Right lobe of liver (tissue), 6 donors: ENCODE data around the gene SPAG16. TPM values are rescaled to one million over a fixed set of nuclear protein-coding genes. Genes with fewer than 3 reads are reported as not detected.
A peak's percentile ranks its signal among the peaks of the same experiment; 100 is the strongest.

ENCODE experiments used
- ATAC-seq, 4 donors: fragments of 200-7000 bp; cut with Tn5 transposase; one replicate each; pipeline ENCODE4 v1.9.1; 2020; ENCODE audit warnings: mild to moderate bottlenecking in 4 of 4, moderate library complexity in 4 of 4
- DNase-seq, 3 donors: peaks; one replicate each; pipeline ENCODE4 v3.0.0-alpha.2; 2020
- H3K27ac ChIP-seq, 3 donors: fragments of 200-600 bp; one replicate each; pipeline ENCODE4 v1.8.0; 2022
- H3K27me3 ChIP-seq, 2 donors: fragments of 200-600 bp; one replicate each; pipeline ENCODE4 v1.8.0; 2022
- H3K36me3 ChIP-seq, 4 donors: fragments of 200-600 bp; sonication (generic) in 1 of 4; one replicate each; pipeline versions ENCODE4 v1.5.1 to v1.8.0; 2017 to 2022; ENCODE audit warnings: control low read depth in 1 of 4
- H3K4me1 ChIP-seq, 4 donors: fragments of 200-600 bp; sonication (generic) in 1 of 4; one replicate each; pipeline versions ENCODE4 v1.5.1 to v1.8.0; 2017 to 2022; ENCODE audit warnings: control low read depth in 1 of 4
- H3K4me3 ChIP-seq, 3 donors: fragments of 200-600 bp; one replicate each; pipeline ENCODE4 v1.8.0; 2022
- H3K9me3 ChIP-seq, 4 donors: fragments of 200-600 bp; sonication (generic) in 1 of 4; one replicate each; pipeline versions ENCODE4 v1.5.1 to v1.8.0; 2017 to 2022; ENCODE audit warnings: control low read depth in 1 of 4
- CTCF ChIP-seq, 4 donors: fragments of 200-600 bp in 3 of 4; fragments of 450-650 bp in 1 of 4; IDR thresholded peaks; one replicate each; pipeline versions ENCODE4 v1.5.1 to v1.8.0; 2016 to 2022; ENCODE audit warnings: antibody characterized with exemption in 4 of 4, mild to moderate bottlenecking in 2 of 4
- POLR2A ChIP-seq: fragments of 450-650 bp; IDR thresholded peaks from one replicate; pipeline ENCODE4 v1.6.1; 2017; ENCODE audit warnings: antibody characterized with exemption, mild to moderate bottlenecking
- WGBS: methylation state at CpG from one replicate; pipeline ENCODE4 v1.1.6; 2018; ENCODE audit warnings: low coverage, low lambda C conversion rate; ENCODE audit not compliant: insufficient coverage; ENCODE audit errors: missing lambda C conversion rate; 5-methylcytosine and 5-hydroxymethylcytosine counted together
- intact Hi-C, 2 donors: fragments of 100-400 bp; cut with DNase I; formaldehyde crosslinking; loops; one replicate each; pipeline versions ENCODE4 v1.11.2 to v1.14.1; 2022
- total RNA-seq, 6 experiments: library from RNA; depleted of rRNA in 2 of 6; stranded (reverse); fragments of >200 nt in 2 of 6; fragmentation: NEBNext Ultra II Directional in 3 of 6; extraction: Animal tissue kit (Norgen Biotek cat#: 25700) in 3 of 6; gene quantifications; one replicate each; pipeline versions ENCODE4 v1.1.0 to v1.2.4, GENCODE V29; 2016 to 2023
- donor health status: DM: no; HTN: yes; CAD: no.
- donor health status: DM: no; HTN: no; CAD: no.
- donor health status: DM: no; HTN: no; CAD: no.
- donor health status: DM: no; HTN: yes; CAD: no.
- donor health status: DM: no; HTN: yes; CAD: no.

The SPAG16 gene
- total RNA-seq, 6 experiments from 2014 or later = 7.2 to 15.3 (median 9.0) TPM

GRCh38 chr2:214217599-214217998, 933.3 kb downstream of the SPAG16 start:
- no peak for TF ChIP-seq CTCF (IDR thresholded peaks at IDR 0.05)
- no peak for TF ChIP-seq POLR2A
- ATAC-seq (no peak), DNase-seq (no peak)
- intact Hi-C loops = no loop called here
- Histone ChIP-seq H3K36me3 (no peaks in the 10 kb centered on the region), H3K27me3 (no peaks in the 10 kb centered on the region), H3K9me3 (no peaks in the 10 kb centered on the region), H3K27ac (no peak overlapping the region), H3K4me3 (no peak overlapping the region), H3K4me1 (no peaks in the 10 kb centered on the region)
- 71% methylated on average over 1 of the region's 1 CpG for WGBS

- DNase-seq (no peak), ATAC-seq (peak in 3 of 4 donors; percentile 30 to 86 (median 56))
- Histone ChIP-seq H3K27me3 (no peaks in the 10 kb centered on the region), H3K27ac (no peak overlapping the region), H3K36me3 (no peaks in the 10 kb centered on the region), H3K9me3 (no peaks in the 10 kb centered on the region), H3K4me1 (no peaks in the 10 kb centered on the region), H3K4me3 (no peak overlapping the region)
- 0% methylated on average over 3 of the region's 3 CpGs for WGBS
- intact Hi-C loops = no loop called here
- no peak for TF ChIP-seq POLR2A
- no peak for TF ChIP-seq CTCF (IDR thresholded peaks at IDR 0.05)
Observed at GRCh38 chr2:214220251-214220650, 936.0 kb downstream of the SPAG16 start.

- H3K27me3 ChIP-seq = no peaks in the 10 kb centered on the region
- 70% methylated on average over 2 of the region's 2 CpGs for WGBS
- H3K4me3 ChIP-seq = no peak overlapping the region
- H3K27ac ChIP-seq = no peak overlapping the region
- ATAC-seq = no peak
- TF ChIP-seq CTCF (IDR thresholded peaks at IDR 0.05) (no peak), POLR2A (no peak)
- H3K4me1 ChIP-seq = no peaks in the 10 kb centered on the region
- intact Hi-C loops = no loop called here
- H3K36me3 ChIP-seq = no peaks in the 10 kb centered on the region
- no peak for DNase-seq
- H3K9me3 ChIP-seq = no peaks in the 10 kb centered on the region
Observed at GRCh38 chr2:214226061-214226460, 941.8 kb downstream of the SPAG16 start.

GRCh38 chr2:214232271-214232670, 948.0 kb downstream of the SPAG16 start:
- intact Hi-C loops = no loop called here
- DNase-seq = no peak
- H3K4me1 ChIP-seq = no peaks in the 10 kb centered on the region
- H3K27me3 ChIP-seq = no peaks in the 10 kb centered on the region
- no peaks in the 10 kb centered on the region for H3K9me3 ChIP-seq
- H3K27ac ChIP-seq = no peak overlapping the region
- H3K36me3 ChIP-seq = no peaks in the 10 kb centered on the region
- no peak for ATAC-seq
- H3K4me3 ChIP-seq = no peak overlapping the region
- 33% methylated on average over 2 of the region's 2 CpGs for WGBS
- TF ChIP-seq CTCF (IDR thresholded peaks at IDR 0.05) = no peak
- no peak for TF ChIP-seq POLR2A

- no peaks in the 10 kb centered on the region for H3K9me3 ChIP-seq
- TF ChIP-seq POLR2A = no peak
- TF ChIP-seq CTCF (IDR thresholded peaks at IDR 0.05) = no peak
- H3K4me3 ChIP-seq = no peak overlapping the region
- H3K36me3 ChIP-seq = no peaks in the 10 kb centered on the region
- no peaks in the 10 kb centered on the region for H3K27me3 ChIP-seq
- H3K4me1 ChIP-seq = no peaks in the 10 kb centered on the region
- ATAC-seq (no peak), DNase-seq (no peak)
- H3K27ac ChIP-seq = no peak overlapping the region
- intact Hi-C loops = no loop called here
Observed at GRCh38 chr2:214233164-214233563, 948.9 kb downstream of the SPAG16 start.
